Liver (tissue), 9 donors: ENCODE results near the gene UBAP1L. TPM values are rescaled to one million over a fixed set of nuclear protein-coding genes. Genes with fewer than 3 reads are reported as not detected.

Source experiments
- DNase-seq: peaks from one replicate; pipeline ENCODE4 v3.0.0-alpha.2; 2017; ENCODE audit warnings: low spot score
- H3K27ac ChIP-seq, 2 donors: one replicate each; pipeline ENCODE4 v1.7.0; 2013; ENCODE audit warnings: inconsistent platforms in 2 of 2, low read length in 2 of 2, control low read depth in 1 of 2, low read depth in 1 of 2, mild to moderate bottlenecking in 1 of 2
- H3K27me3 ChIP-seq, 4 donors: one replicate each; pipeline versions ENCODE4 v1.6.1 to v1.7.0; 2013; ENCODE audit warnings: low read length in 3 of 4, inconsistent platforms in 1 of 4, mild to moderate bottlenecking in 1 of 4, moderate library complexity in 1 of 4; ENCODE audit not compliant: control insufficient read depth in 4 of 4, insufficient read depth in 4 of 4
- H3K36me3 ChIP-seq, 4 donors: one replicate each; pipeline versions ENCODE4 v1.6.1 to v1.7.0; 2013; ENCODE audit warnings: low read length in 3 of 4, mild to moderate bottlenecking in 3 of 4, low read depth in 1 of 4, moderate library complexity in 1 of 4; ENCODE audit not compliant: control insufficient read depth in 4 of 4, insufficient read depth in 3 of 4
- H3K4me1 ChIP-seq, 4 donors: one replicate each; pipeline versions ENCODE4 v1.6.1 to v1.7.0; 2013; ENCODE audit warnings: low read length in 3 of 4, mild to moderate bottlenecking in 3 of 4, moderate library complexity in 1 of 4; ENCODE audit not compliant: control insufficient read depth in 4 of 4, insufficient read depth in 4 of 4
- H3K4me3 ChIP-seq, 3 donors: one replicate each; pipeline versions ENCODE4 v1.6.1 to v1.7.0; 2013; ENCODE audit warnings: low read length in 3 of 3, control low read depth in 1 of 3, low read depth in 1 of 3, mild to moderate bottlenecking in 1 of 3
- H3K9ac ChIP-seq, 2 donors: one replicate each; pipeline ENCODE4 v1.7.0; 2013; ENCODE audit warnings: low read length in 2 of 2, mild to moderate bottlenecking in 2 of 2, moderate library complexity in 2 of 2, control low read depth in 1 of 2, low read depth in 1 of 2
- H3K9me3 ChIP-seq, 4 donors: one replicate each; pipeline versions ENCODE4 v1.6.1 to v1.7.0; 2013; ENCODE audit warnings: low read length in 3 of 4; ENCODE audit not compliant: control insufficient read depth in 4 of 4
- ATF3 ChIP-seq: IDR thresholded peaks from 2 replicates; pipeline ENCODE4 v1.6.1; 2016; ENCODE audit warnings: antibody characterized with exemption
- EGR1 ChIP-seq, 2 donors: IDR thresholded peaks; 2 replicates each; pipeline ENCODE4 v1.6.1; 2016 to 2018; ENCODE audit warnings: antibody characterized with exemption in 2 of 2, low read depth in 2 of 2
- FOXA1 ChIP-seq: IDR thresholded peaks from 2 replicates; pipeline ENCODE4 v1.6.1; 2016; ENCODE audit warnings: antibody characterized with exemption
- FOXA2 ChIP-seq: IDR thresholded peaks from 2 replicates; pipeline ENCODE4 v1.6.1; 2016; ENCODE audit warnings: antibody characterized with exemption
- HNF4A ChIP-seq, 2 donors: conservative IDR thresholded peaks; 2 replicates each; pipeline ENCODE4 v1.6.1; 2016; ENCODE audit warnings: antibody characterized with exemption in 2 of 2, mild to moderate bottlenecking in 2 of 2
- HNF4G ChIP-seq: IDR thresholded peaks from 2 replicates; pipeline ENCODE4 v1.6.1; 2016; ENCODE audit warnings: antibody characterized with exemption
- JUND ChIP-seq, 2 donors: IDR thresholded peaks; 2 replicates each; pipeline ENCODE4 v1.6.1; 2016; ENCODE audit warnings: antibody characterized with exemption in 2 of 2
- MAX ChIP-seq: IDR thresholded peaks from 2 replicates; pipeline ENCODE4 v1.6.1; 2016; ENCODE audit warnings: antibody characterized with exemption
- NR2F2 ChIP-seq: IDR thresholded peaks from 2 replicates; pipeline ENCODE4 v1.6.1; 2016; ENCODE audit warnings: antibody characterized with exemption
- RAD21 ChIP-seq, 2 donors: IDR thresholded peaks; 2 replicates each; pipeline ENCODE4 v1.6.1; 2016; ENCODE audit warnings: antibody characterized with exemption in 2 of 2, mild to moderate bottlenecking in 2 of 2
- RXRA ChIP-seq, 2 donors: IDR thresholded peaks; 2 replicates each; pipeline ENCODE4 v1.6.1; 2017 to 2018; ENCODE audit warnings: antibody characterized with exemption in 2 of 2, mild to moderate bottlenecking in 1 of 2
- SP1 ChIP-seq: IDR thresholded peaks from 2 replicates; pipeline ENCODE4 v1.6.1; 2018; ENCODE audit warnings: antibody characterized with exemption, mild to moderate bottlenecking
- TAF1 ChIP-seq: conservative IDR thresholded peaks from 2 replicates; pipeline ENCODE4 v1.6.1; 2016; ENCODE audit warnings: antibody characterized with exemption, mild to moderate bottlenecking
- YY1 ChIP-seq: IDR thresholded peaks from 2 replicates; pipeline ENCODE4 v1.6.1; 2016; ENCODE audit warnings: antibody characterized with exemption, mild to moderate bottlenecking
- ZBTB33 ChIP-seq: IDR thresholded peaks from 2 replicates; pipeline ENCODE4 v1.6.1; 2016; ENCODE audit warnings: antibody characterized with exemption
- WGBS: extraction: QIAGEN DNeasy Blood & Tissue Kit; methylation state at CpG from one replicate; pipeline ENCODE4 v1.1.7; 2013; 5-methylcytosine and 5-hydroxymethylcytosine counted together
- polyA plus RNA-seq, 2 donors: library from polyadenylated mRNA; stranded (reverse) in 1 of 2; unstranded in 1 of 2; fragments of 200-250 nt in 1 of 2; fragments of >200 nt in 1 of 2; fragmentation: Nextera tagmentation in 1 of 2; extraction: Ambion mirVana in 1 of 2; gene quantifications; one replicate each; pipeline versions ENCODE4 v1.2.1 to v1.2.3, GENCODE V29; 2013 to 2015
- total RNA-seq, 2 donors: library from RNA; depleted of rRNA; stranded (reverse); fragments of >200 nt; gene quantifications; one replicate each; pipeline ENCODE4 v1.2.3, GENCODE V29; 2014
- TF ChIP-seq, protein P1 (sequence below): fragments of 150-350 bp; IDR thresholded peaks from 2 replicates; pipeline ENCODE4 v1.5.1; 2017; ENCODE audit warnings: improper control_type of control experiment, low read depth, low read length; ENCODE audit not compliant: missing input control
- TF ChIP-seq, protein P2 (sequence below): IDR thresholded peaks from 2 replicates; pipeline ENCODE4 v1.6.1; 2016; ENCODE audit warnings: antibody characterized with exemption, mild to moderate bottlenecking
- donor health status: healthy.
- donor health status: healthy.
- donor health status: healthy.
- donor health status: healthy.
- donor health status: healthy.

Gene UBAP1L
- total and polyA plus RNA-seq, 4 donors = 0.57 to 6.9 (median 0.90) TPM

DNA sequence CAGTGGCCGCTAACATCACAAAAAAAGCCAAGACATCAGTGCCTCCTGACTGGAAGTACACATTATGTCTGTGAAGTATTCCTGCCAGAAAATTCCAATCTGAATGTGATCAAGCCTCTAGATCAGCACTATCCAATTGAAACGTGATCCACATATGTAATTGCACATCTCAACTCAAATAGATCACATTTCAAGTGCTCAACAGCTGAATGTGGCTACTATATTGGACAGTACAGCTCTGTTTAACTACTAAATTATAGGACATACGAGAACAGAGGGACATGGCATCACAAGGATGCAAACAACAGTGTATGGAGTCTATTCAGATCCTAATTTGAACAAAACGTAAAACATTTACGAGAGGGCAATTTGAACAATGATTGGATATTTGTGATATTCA lies 542 bp upstream of the UBAP1L start:
- TF ChIP-seq ZBTB33 (no peak), FOXA1 (no peak), YY1 (no peak), NR2F2 (no peak), JUND (IDR thresholded peaks at IDR 0.05) (no peak), RXRA (IDR thresholded peaks at IDR 0.05) (no peak), HNF4G (no peak), TAF1 (no peak), RAD21 (IDR thresholded peaks at IDR 0.05) (no peak), EGR1 (IDR thresholded peaks at IDR 0.05; ENCODE audit: low read depth in 2 of 2) (no peak), HNF4A (conservative IDR thresholded peaks at IDR 0.05) (no peak), MAX (no peak), ATF3 (no peak), FOXA2 (no peak), SP1 (no peak)
- TF ChIP-seq, protein P1, sequence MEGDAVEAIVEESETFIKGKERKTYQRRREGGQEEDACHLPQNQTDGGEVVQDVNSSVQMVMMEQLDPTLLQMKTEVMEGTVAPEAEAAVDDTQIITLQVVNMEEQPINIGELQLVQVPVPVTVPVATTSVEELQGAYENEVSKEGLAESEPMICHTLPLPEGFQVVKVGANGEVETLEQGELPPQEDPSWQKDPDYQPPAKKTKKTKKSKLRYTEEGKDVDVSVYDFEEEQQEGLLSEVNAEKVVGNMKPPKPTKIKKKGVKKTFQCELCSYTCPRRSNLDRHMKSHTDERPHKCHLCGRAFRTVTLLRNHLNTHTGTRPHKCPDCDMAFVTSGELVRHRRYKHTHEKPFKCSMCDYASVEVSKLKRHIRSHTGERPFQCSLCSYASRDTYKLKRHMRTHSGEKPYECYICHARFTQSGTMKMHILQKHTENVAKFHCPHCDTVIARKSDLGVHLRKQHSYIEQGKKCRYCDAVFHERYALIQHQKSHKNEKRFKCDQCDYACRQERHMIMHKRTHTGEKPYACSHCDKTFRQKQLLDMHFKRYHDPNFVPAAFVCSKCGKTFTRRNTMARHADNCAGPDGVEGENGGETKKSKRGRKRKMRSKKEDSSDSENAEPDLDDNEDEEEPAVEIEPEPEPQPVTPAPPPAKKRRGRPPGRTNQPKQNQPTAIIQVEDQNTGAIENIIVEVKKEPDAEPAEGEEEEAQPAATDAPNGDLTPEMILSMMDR = no peak
- TF ChIP-seq, protein P2, sequence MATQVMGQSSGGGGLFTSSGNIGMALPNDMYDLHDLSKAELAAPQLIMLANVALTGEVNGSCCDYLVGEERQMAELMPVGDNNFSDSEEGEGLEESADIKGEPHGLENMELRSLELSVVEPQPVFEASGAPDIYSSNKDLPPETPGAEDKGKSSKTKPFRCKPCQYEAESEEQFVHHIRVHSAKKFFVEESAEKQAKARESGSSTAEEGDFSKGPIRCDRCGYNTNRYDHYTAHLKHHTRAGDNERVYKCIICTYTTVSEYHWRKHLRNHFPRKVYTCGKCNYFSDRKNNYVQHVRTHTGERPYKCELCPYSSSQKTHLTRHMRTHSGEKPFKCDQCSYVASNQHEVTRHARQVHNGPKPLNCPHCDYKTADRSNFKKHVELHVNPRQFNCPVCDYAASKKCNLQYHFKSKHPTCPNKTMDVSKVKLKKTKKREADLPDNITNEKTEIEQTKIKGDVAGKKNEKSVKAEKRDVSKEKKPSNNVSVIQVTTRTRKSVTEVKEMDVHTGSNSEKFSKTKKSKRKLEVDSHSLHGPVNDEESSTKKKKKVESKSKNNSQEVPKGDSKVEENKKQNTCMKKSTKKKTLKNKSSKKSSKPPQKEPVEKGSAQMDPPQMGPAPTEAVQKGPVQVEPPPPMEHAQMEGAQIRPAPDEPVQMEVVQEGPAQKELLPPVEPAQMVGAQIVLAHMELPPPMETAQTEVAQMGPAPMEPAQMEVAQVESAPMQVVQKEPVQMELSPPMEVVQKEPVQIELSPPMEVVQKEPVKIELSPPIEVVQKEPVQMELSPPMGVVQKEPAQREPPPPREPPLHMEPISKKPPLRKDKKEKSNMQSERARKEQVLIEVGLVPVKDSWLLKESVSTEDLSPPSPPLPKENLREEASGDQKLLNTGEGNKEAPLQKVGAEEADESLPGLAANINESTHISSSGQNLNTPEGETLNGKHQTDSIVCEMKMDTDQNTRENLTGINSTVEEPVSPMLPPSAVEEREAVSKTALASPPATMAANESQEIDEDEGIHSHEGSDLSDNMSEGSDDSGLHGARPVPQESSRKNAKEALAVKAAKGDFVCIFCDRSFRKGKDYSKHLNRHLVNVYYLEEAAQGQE = no peak
- Histone ChIP-seq H3K4me1 (peaks cover 0 to 2% (median 0%) of the 10 kb centered on the region in 4 donors), H3K27ac (no peak overlapping the region), H3K27me3 (no peaks in the 10 kb centered on the region), H3K36me3 (peaks cover 9 to 63% (median 45%) of the 10 kb centered on the region in 4 donors), H3K4me3 (no peak overlapping the region), H3K9me3 (no peaks in the 10 kb centered on the region), H3K9ac (no peak overlapping the region)
- 91% methylated on average over 5 of the region's 5 CpGs for WGBS
- DNase-seq = no peak
